NCI-H2227 treated with DMSO at 0.1 percent for 48 hours (cell line): ENCODE results near the gene DHRS7.
A peak's percentile ranks its signal among the peaks of the same experiment; 100 is the strongest.

ENCODE experiments used
- DNase-seq: peaks from one replicate; lab custom pipeline; 2025; lab: John Stamatoyannopoulos, UW

Gene DHRS7, protein sequence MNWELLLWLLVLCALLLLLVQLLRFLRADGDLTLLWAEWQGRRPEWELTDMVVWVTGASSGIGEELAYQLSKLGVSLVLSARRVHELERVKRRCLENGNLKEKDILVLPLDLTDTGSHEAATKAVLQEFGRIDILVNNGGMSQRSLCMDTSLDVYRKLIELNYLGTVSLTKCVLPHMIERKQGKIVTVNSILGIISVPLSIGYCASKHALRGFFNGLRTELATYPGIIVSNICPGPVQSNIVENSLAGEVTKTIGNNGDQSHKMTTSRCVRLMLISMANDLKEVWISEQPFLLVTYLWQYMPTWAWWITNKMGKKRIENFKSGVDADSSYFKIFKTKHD

DNA sequence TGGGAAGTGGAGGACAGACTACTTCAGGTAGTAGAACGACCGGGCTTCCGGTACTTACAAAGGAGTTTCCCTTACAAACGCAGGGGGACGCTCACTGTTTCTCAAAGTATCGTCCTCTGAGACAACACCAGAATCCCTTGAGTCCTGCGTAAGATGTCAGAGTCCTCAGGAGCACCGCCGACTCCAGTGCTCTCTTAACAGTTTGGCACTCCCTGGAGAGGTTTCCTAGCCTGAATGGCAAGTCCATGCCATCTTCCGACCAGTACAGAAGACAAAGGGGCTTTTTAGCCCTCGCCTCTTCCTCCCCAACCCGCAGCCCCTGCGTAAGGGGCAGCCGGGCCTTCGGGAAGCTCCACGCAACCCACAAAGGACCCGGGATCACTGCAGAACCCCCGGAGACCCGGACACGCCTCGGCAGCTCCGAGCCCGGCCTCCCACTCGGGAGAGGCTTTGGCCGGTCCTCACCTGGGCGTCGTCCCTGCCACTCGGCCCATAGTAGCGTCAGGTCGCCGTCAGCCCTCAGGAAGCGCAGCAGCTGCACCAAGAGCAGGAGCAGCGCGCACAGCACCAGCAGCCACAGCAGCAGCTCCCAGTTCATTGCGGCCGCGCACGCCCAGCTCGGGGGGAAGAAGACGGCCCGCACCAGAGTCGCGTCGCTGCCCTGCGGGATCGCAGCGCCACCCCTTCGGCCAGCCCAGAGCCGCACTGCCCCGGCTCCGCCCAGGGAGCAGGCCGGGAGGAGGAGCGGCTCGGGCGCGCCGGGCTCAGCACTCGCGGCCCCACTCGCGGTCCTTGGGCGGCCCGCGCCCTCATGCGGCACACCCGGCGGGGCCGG, at the start of gene DHRS7:
DHRS7 (minus strand) TSS at position 687 of the 835 bp plus-strand sequence; CDS start at position 598, 89 bp downstream.
- peak; percentile 68 for DNase-seq

DNA sequence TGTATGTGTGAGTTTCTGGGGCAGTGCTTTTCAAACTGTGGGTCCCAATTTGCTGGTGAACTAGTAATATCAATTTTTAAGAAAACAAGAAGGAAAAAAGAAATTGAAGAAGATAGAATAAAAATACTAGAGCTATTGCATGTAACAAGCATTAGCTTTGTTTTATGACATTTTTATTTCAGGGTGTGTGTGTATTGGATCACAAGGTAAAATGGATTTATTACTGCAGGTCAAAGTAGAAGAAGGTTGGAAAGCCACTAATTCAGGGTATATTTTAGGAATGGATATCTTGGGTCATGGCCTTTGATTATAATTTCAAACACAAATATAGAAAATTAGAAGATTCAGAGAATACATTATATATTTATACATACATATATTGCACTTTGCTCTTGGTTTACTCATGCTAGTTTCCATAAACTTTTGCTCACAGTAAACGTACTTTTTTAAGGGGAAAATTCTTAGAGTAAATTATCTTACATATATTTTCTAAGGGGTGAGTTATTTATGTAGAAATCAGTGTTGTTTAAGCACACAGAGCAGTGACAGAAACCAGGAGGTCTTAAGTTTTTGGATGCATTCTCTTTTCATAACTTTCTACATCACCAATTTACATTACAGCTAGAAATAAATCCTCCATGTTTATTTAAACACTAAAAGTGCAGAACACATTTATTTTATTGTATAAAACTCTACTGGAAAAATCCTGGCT, 49.4 kb upstream of the DHRS7 start:
- no peak for DNase-seq

DNA sequence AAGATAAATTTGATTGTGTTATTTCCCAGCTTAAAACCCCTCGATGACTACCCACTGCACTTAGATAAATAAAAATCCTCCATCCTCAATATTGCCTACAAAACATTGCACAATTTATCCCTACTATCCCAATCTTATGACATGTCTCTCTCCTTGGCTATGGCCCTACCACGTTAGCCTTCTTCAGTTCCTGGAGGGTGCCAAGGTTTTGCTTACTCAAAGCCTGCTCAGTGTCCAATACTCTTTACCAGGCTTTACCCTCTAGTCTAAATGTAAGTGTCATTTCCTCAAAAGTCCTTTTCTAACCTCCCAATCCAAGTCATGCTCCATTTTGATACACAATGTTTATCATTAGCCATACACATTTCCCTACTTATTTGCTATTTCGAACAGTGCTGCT, 48.8 kb upstream of the DHRS7 start:
- DNase-seq, result no peak

DNA sequence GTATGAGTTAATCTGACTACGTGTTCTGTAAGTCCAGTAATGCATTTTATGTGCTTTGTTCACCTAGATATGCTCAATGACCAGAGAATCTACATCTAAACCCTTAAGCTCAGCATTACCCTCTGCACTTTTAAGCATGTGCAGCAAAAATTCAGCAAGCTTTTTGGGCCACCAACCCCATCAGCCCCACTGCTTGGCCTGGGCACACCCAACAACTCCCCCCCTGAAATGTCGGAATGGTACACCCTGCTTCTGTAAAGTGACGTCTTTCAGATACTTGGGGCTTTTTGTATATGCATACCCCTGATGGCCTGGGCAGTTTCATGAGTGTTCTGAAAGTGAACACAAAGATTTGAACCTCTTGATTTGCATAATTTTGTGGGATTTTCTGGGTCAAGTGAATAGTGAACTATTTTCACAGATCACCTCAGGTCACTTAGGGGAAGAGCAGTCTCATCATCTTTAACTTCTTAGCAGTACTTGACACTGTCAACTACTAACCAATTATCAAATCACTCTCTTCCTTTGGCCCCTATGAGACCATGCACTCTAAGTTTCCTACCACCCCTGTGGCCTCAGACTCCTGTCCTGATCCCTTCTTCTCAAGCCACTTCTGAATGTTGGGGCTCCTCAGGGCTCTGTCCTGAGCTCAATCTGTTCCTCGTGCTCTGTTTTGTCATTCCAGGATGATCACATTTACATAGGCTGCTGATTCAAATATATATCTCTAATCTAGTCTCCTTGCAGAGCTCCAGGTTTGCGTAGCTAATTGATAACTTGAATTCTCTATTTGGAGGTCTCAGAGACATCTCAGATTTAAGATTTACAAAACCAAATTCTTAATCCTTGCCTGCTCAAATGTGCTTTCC, 47.5 kb upstream of the DHRS7 start:
- no peak for DNase-seq

DNA sequence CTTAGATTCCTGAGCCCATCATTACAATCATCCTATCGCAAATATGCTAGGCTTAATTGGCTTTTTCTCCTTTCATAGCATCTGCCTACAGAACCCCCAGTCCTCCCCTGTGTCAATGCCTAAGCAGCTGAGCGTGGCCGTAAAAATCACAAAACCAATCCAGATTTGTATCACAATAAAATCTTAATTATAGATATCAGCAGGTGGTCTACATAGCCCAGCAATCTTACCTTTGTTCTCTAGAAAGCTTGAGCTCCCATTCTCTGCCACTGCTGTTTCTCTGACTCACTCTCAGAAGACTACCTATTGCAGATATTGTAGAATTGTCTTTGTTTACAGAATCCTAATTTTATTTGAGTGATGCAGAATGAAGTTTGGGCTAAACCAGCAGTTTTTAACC, 46.0 kb upstream of the DHRS7 start:
- DNase-seq, result peak; percentile 21

DNA sequence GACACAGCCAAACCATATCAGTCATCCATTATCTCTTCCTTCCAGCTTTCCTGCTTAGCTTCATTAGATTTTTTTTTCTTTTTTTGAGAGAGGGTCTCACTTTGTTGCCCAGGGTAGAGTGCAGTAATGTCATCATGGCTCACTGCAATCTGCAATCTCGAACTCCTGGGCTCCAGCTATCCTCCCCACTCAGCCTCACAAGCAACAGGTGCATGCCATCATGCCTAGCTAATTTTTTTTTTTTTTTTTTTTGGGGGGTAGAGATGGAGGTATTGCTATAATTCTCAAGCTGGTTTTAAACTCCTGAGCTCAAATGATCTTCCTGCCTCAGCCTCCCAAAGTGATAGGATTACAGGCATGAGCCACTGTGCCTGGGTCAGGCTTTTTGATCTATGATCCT, 45.5 kb upstream of the DHRS7 start:
- no peak for DNase-seq

DNA sequence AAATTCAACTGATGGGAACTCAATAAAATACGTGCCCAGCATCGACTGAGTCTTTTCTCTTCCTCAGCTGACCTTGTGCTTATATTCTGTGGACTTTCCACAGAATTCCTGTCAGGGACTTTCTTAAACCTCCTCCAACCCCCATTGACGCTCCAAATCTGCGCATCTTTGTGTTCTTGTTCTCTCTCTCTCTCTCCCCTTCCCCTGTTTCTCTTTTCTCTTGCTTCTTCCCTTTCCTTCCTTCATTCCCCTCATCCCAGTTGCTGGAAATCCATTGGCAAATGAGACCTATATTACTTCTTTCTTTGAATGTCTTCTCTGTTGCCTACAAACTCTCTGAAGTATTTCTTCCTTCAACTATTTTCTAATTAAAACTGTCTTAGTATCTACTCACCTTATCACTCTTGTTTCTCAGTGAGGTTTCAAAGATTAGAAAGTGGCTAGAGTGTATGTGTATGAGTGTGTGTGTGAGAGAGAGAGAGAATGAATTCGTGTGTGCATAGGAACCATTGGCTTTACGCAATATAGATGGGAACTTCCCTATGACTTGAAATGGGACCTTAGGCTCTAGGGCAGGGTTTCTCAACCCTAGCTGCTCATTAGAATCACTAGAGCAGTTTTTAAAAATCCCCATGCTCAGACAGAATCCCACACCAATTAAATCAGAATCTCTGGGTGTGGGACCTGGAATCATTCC, 41.8 kb upstream of the DHRS7 start:
- no peak for DNase-seq

DNA sequence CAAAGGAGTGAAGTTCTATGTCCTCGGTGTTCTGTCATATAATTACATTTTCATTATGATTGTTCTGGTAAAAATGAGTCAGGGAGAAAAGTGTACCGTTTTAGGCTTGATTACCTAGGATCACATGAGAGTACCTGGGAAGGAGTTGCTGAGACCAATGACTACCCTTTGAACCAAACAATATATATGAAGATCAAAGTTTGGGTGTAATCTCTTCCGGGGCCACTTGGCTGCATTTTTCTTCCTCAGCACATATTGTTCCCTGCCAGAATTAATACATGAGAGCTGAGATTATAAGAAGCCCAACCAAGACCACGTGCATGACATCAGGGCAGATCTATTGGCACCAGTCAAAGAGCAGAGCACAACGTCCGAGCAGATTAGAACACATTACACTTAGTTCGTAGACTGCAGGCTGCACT, 41.1 kb upstream of the DHRS7 start:
- DNase-seq, result no peak

DNA sequence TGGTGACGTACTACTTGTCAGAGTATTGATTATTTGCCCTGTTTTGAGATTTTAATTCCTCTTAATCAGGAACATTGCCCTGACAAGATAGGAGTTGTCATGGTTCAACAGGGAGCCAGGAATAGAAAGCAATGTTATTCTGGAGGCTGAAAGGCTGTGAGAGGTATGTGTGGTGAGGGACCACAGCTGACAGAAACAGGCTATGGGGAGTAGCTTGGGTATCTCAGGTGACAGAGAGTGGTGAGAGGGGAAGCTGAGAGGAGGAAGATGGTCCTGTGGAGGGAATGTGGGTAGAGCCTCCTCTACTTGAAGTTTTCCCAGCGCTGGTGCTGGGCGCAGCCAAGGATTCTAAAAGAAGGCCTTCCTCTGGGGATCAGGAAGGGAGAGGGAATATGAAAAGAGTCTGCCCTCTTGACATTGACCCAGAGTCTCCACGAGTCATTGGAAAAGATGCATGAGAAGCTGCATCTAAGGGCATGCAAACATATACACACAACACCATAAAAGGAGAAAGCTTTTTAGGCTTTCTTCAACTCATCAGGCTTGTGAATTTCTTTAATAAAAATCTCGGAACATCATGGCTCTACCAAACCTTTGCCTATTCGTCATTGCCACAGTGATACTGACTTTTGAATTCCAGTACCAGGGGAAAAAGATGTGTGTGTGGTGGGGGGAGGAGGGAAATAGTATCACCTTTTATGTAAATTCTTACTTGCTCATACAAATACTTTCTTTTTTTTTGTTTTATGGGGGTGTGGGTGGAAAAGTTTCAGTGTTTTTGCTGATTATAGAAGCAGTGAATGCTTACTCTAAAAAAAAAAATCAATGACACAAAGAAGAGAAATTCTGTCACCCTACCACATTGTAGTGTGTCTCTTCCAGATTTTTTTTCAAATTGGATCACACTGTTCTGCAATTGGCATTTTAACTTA, 39.9 kb upstream of the DHRS7 start:
- DNase-seq, result no peak

DNA sequence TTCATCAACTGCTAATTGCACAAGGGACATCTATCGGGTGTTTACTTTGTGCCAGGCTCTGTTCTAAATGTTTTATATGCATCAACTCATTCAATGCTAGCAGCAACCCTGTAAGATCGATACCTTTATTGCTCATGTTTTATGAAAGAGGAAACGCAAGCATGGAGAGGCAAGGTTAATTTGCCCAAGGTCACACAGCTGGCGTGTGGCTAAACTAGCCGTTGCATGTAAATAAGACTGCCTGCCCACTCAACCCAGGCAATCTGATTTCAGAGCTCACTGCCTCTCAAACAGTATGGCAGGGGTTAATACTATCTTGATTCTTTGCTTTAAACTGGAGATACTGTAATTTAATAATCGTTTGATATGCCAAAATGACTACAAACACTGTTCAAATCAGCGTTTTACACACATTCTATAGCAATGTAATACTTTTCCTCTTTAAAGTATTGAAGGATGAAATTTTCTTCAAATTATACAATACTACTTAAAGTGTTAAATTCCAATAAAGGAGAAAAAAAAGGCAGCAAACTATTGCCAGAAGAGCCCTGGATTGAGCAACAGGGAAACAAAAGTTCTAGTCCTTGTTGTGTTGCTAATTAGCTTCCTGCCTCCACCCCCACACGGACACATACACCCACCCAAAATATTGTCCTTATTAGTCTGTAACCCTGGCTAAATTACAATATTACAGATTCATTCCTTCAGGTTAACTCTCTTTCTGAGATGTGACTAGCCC, 39.1 kb upstream of the DHRS7 start:
- no peak for DNase-seq

DNA sequence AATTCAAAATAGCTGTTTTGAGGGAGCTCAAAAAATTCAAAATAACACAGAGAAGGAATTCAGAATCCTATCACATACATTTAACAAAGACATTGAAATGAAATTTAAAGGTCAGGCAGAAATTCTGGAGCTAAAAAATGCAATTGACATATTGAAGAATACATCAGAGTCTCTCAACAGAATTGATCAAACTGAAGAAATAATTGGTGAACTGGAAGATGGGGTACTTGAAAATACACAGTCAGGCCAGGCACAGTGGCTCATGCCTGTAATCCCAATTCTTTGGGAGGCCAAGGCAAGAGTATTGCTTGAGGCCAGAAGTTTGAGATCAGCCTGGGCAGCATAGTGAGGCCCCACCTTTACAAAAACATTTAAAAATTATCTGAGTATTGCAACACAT, 34.1 kb upstream of the DHRS7 start:
- no peak for DNase-seq

DNA sequence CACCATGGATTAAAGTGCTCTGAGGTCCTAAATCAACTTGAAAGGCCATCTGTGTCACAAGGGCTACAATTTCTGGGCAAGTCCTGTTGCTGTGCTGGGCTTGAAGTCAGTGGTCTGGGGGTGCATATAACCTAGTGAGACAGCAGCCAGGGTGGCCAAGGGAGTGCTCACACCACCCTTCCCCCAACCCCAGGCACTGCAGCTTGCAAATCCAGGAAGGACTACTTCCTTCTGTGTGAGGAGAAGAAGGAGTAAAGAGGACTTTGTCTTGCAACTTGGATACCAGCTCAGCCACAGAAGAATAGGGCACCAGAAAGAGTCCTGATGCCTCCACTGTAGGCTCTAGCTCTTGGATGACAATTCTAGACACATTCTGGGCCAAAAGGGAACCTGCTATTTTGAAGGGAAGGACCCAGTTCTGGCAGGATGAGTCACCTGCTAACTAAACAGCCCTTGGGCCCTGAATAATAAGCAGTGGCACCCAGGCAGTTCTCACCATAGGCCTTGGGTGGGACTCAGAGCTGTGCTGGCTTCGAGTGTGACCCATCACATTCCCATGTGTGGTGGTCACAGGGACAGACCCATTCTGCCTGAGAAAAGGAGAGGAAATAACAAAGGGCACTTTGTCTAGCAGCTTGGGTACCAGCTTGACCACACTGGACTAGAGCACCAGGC, 32.6 kb upstream of the DHRS7 start:
- no peak for DNase-seq

DNA sequence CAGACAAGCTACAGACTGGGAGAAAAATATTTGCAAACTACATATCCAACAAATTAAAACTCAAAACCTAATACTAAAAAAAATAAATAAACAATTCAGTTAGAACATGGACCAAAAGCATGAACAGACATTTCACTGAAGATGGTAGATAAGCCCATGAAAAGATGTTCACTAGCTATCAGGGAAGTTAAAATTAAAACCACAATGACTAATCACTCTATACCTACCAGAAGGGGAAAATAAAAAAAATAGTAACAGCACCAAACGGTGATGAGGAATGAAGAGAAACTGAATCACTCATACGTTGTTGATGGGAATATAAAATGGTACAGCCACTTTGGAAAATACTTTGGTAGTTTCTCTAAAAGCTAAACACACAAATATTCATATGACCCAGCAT, 31.1 kb upstream of the DHRS7 start:
- no peak for DNase-seq

DNA sequence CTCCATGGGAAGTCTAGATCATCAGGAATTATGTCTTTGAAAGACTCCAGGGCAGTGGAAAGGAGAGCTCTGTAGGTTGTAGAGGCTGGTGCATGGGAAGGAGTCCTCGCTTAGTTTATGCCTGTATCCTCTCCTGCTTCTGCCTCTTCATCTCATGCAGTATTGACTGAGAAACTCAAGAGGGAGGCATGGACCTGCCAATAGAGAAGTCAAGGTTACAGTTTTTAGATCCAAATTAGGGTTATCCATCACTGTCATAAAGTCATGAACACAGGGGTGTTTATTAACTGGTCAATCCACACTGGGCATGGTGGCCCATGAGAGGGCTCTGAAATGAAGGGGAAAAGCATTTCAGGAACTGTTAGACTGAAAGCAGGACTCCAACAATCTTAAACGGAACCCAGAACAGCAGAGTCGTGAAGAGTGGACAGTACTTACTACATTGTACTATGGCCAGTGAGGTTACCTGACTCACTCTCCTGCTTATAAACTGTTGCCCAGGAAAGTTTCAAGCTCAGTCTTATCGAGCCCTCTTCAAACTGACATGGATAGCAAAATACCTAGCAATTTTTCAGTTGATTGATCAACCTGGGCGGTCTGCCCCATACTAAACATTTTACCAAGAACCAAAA, 30.1 kb upstream of the DHRS7 start:
- DNase-seq, result no peak

DNA sequence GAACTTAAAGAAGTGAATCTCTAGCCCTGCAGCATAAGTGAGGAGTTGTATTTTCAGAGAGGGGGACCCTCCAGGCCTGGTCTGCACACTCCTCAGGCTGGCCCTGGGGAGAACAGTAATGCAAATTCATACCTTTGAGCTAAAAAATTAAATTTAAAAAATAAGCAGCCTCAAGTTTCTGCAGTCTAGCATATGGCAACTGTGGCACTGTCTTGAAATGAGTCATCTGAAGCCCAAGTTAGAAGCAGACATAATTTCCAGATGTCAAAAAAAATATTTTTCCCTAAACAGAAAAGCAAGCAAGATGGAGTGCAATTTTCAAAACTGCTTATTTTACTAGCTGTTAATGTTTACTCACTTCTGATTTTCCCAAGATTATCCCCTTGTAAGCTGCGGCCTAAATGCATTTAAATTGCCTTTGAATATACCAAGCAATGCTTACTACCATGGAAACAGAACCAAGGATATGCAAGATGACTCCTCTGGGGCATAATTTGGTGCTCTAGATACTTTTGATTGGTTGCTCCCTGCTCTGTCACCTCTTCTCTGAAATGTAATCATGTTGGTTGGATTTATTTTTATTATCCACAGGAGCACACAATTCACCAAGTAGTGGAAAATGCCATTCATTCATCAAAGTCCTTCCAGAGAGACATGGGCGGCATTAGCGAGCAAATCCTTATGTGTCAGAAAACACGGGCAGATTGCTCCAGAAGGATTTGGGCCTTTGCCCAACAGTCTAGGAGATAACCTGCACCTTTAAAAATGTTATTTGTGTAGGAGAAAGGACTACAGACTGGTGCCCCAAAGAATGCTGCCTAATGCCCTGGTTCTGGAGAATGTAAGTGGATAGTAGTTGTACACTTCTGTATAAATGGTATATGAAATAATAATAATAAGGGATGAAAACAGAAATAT, 25.0 kb upstream of the DHRS7 start:
- DNase-seq, result peak; percentile 22

DNA sequence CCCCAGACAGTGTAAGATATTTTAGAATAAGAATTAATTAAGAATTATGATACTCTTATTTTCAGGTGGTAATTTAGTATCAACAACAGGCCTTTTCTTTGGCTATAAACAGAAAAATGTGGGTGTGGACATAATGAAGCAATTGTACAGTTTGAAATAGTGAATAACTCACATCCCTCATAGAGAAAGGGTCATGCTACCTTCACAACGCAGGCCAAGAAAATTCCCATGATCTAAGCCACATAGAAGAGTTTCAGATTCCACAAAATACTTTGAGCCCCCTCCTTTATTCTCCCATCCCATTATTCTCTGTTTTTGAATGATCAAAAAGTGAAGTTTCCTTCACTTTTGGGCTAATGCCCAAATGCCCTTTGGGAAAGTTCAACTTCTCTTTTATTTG, 23.5 kb upstream of the DHRS7 start:
- DNase-seq, result no peak

DNA sequence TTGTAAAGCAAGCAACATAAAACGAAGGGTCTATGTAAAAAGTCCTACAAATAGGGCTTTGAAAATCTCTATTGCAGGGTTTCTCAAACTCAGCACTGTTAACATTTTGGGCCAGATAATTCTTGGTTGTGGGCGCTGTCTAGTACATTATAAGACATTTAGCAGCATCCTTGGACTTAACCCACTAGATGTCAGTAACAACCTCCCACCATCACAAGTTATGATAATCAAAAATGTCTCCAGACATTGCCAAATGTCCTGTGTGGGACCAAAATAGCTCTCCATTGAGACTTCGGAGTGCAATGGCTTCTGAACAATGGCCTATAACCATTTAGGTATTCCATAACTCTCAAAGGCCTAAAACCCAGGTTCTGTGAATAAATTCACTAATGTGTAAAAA, 22.9 kb upstream of the DHRS7 start:
- no peak for DNase-seq
